ENCODE measurements around the gene C6orf163.

GRCh38 chr6:87322304-87323212 is 22.1 kb upstream of the C6orf163 start, which contains the start of gene SMIM8:
- TF ChIP-seq CTCF (IDR thresholded peaks at IDR 0.05) (peak; percentile 88 to 100 (median 96)), EP300 (IDR thresholded peaks at IDR 0.05) (no peak), POLR2AphosphoS5 (IDR thresholded peaks at IDR 0.05) (peak; percentile 42)

Data from gastroesophageal sphincter (tissue), 3 donors.